K562 (cell line): ENCODE measurements around the gene HLA-DMB. TPM values are rescaled to one million over a fixed set of nuclear protein-coding genes. Genes with fewer than 3 reads are reported as not detected.

Source experiments
- ETV1 ChIP-seq: fragments of 450-650 bp; conservative IDR thresholded peaks from 2 replicates; pipeline ENCODE4 v1.6.1; 2016; ENCODE audit warnings: missing genetic modification characterization, control low read depth, low read depth, missing compliant biosample characterization
- GABPA ChIP-seq: fragments of 200-800 bp; sonication (Bioruptor generic); conservative IDR thresholded peaks from 2 replicates; pipeline ENCODE4 v1.6.1; 2016; ENCODE audit warnings: low read depth, missing genetic modification characterization, missing compliant biosample characterization
- HNRNPK ChIP-seq: fragments of 200-400 bp; formaldehyde crosslinking; IDR thresholded peaks from one replicate; pipeline ENCODE4 v1.6.1; 2018; ENCODE audit warnings: mild to moderate bottlenecking, low read depth, low read length; ENCODE audit not compliant: poor library complexity, severe bottlenecking
- HOXB6 ChIP-seq: fragments of 250-450 bp; sonication (Bioruptor Pico); IDR thresholded peaks from 2 replicates; pipeline ENCODE4 v1.5.1; 2022; ENCODE audit warnings: mild to moderate bottlenecking, borderline replicate concordance
- IFI16 ChIP-seq: fragments of 250-450 bp; sonication (Bioruptor Pico); IDR thresholded peaks from 2 replicates; pipeline ENCODE4 v2.1.2; 2022; ENCODE audit warnings: mild to moderate bottlenecking, inconsistent platforms
- JUNB ChIP-seq: fragments of 450-650 bp; formaldehyde crosslinking; conservative IDR thresholded peaks from 2 replicates; pipeline ENCODE4 v1.4.0; 2020; ENCODE audit warnings: mild to moderate bottlenecking
- MECOM ChIP-seq: fragments of 250-450 bp; sonication (Bioruptor Pico); IDR thresholded peaks from 2 replicates; pipeline ENCODE4 v1.8.0; 2022; ENCODE audit warnings: inconsistent platforms
- NFATC3 ChIP-seq: fragments of 450-650 bp; IDR thresholded peaks from 2 replicates; pipeline ENCODE4 v1.6.1; 2017; ENCODE audit warnings: mild to moderate bottlenecking
- NFIC ChIP-seq: fragments of 450-650 bp; IDR thresholded peaks from 2 replicates; pipeline ENCODE4 v1.6.1; 2017; ENCODE audit warnings: mild to moderate bottlenecking, inconsistent platforms
- POLR2A ChIP-seq: fragments of 450-650 bp; conservative IDR thresholded peaks from 2 replicates; pipeline ENCODE4 v1.6.1; 2016
- RBM25 ChIP-seq: fragments of 200-400 bp; formaldehyde crosslinking; IDR thresholded peaks from 2 replicates; pipeline ENCODE4 v1.6.1; 2018; ENCODE audit warnings: low read length, low read depth, moderate library complexity; ENCODE audit not compliant: severe bottlenecking
- SP1 ChIP-seq: sonication (generic); formaldehyde crosslinking; IDR thresholded peaks from 2 replicates; pipeline ENCODE4 v1.8.1; 2022; ENCODE audit warnings: mild to moderate bottlenecking, missing genetic modification reagents
- TEAD1 ChIP-seq, 2 experiments: fragments of 450-650 bp in 1 of 2; sonication (generic) in 1 of 2; formaldehyde crosslinking; IDR thresholded peaks; 2 replicates each; pipeline versions ENCODE4 v1.4.0 to v1.8.0; 2020 to 2022; ENCODE audit warnings: mild to moderate bottlenecking in 2 of 2, missing genetic modification reagents in 1 of 2
- ZBTB8A ChIP-seq: fragments of 450-650 bp; IDR thresholded peaks from 2 replicates; pipeline ENCODE4 v1.6.1; 2018; ENCODE audit warnings: mild to moderate bottlenecking, moderate library complexity; ENCODE audit not compliant: partially characterized antibody
- ZNF696 ChIP-seq: fragments of 250-450 bp; sonication (Bioruptor Pico); conservative IDR thresholded peaks from 2 replicates; pipeline ENCODE4 v1.4.0; 2020; ENCODE audit warnings: mild to moderate bottlenecking, moderate library complexity
- polyA plus RNA-seq, 8 experiments: library from polyadenylated mRNA; depleted of rRNA in 4 of 8; stranded (reverse) in 5 of 8; unstranded in 3 of 8; fragments of >200 nt; fragmentation: Nextera tagmentation in 2 of 8; fragmentation: Illumina TruSeq in 1 of 8; extraction: Ambion mirVana in 2 of 8; extraction: Trizol in 1 of 8; gene quantifications; 2 replicates each; pipeline versions ENCODE4 v1.2.1 to v1.2.3, GENCODE V29; 2011 to 2014; ENCODE audit warnings: inconsistent platforms in 1 of 8, missing spikeins in 1 of 8
- total RNA-seq, 7 experiments: library from RNA; depleted of rRNA in 6 of 7; stranded (reverse); fragments of >200 nt in 6 of 7; fragmentation: Illumina TruSeq in 2 of 7; extraction: Trizol in 2 of 7; gene quantifications; 2 replicates each; pipeline versions ENCODE4 v1.2.1 to v1.2.3, GENCODE V29; 2011 to 2021; ENCODE audit warnings: low replicate concordance in 1 of 7
- TF ChIP-seq, protein P1 (sequence below): sonication (generic); IDR thresholded peaks from 2 replicates; pipeline ENCODE4 v1.6.1; 2016
- TF ChIP-seq, protein P2 (sequence below): sonication (generic); formaldehyde crosslinking; IDR thresholded peaks from 2 replicates; pipeline ENCODE4 v1.8.0; 2022; ENCODE audit warnings: missing genetic modification reagents, mild to moderate bottlenecking, moderate library complexity, borderline replicate concordance
- TF ChIP-seq, protein P3 (sequence below): fragments of 450-650 bp; formaldehyde crosslinking; IDR thresholded peaks from 2 replicates; pipeline ENCODE4 v1.4.0; 2020; ENCODE audit warnings: mild to moderate bottlenecking, moderate library complexity
- TF ChIP-seq, protein P4 (sequence below): sonication (generic); formaldehyde crosslinking; IDR thresholded peaks from 2 replicates; pipeline ENCODE4 v1.8.1; 2023; ENCODE audit warnings: missing genetic modification reagents, mild to moderate bottlenecking, borderline replicate concordance

HLA-DMB gene
- total and polyA plus RNA-seq, 9 of the 15 experiments (the other 6 are each of a cell fraction or from before 2014, with no cell fraction given): 0.38 TPM; not detected in 8

DNA sequence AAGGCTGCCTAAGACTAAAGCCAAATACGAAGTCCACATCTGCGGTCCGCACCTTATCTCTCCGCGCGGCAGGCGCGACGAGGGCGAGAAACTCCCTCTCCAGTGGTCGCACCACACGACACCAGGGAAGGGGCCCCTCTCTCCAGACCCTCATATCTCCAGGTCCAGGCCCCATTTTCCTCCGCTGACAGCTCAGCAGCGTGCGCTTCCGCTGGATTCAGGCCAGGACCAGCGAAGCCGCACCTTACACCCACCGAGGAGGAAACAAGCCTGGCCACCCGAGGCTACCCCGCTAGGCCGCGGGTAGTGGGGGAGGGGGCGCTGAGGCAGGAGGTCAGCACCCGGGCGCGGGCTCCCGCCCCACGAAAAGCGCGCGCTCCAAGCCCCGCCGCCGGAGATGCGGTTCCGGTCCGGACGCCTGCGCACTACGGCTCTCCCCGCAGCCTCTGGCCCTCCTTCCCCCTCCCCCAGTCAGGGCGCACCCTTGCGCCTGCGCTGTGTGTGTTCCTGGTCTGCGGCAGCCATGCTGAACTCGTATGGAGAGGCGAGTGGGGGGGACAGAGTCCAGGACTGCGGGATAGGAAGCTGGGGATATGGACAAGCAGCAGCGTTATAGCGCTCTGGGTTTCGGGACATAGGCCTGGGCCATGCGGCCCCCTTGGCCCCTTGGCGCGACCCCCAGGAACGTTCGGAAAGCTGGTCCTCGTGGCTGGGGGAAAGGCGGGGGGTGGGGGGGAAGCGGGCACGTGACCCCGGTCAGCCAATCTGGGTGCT lies 27.5 kb upstream of the HLA-DMB start, which contains the start of gene BRD2 (continued):
- TF ChIP-seq, protein P1, sequence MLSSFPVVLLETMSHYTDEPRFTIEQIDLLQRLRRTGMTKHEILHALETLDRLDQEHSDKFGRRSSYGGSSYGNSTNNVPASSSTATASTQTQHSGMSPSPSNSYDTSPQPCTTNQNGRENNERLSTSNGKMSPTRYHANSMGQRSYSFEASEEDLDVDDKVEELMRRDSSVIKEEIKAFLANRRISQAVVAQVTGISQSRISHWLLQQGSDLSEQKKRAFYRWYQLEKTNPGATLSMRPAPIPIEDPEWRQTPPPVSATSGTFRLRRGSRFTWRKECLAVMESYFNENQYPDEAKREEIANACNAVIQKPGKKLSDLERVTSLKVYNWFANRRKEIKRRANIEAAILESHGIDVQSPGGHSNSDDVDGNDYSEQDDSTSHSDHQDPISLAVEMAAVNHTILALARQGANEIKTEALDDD: no peak
- TF ChIP-seq HNRNPK: no peak
- no peak for TF ChIP-seq HOXB6 (CRISPR knock-in tag)
- TF ChIP-seq ZNF696 (CRISPR knock-in tag): no peak
- TF ChIP-seq POLR2A: peak; percentile 82
- 0 out of 2 replicates have a peak, but pooled peaks have one; percentile 37 for TF ChIP-seq MECOM (CRISPR knock-in tag)
- TF ChIP-seq RBM25: no peak
- no peak for TF ChIP-seq JUNB (CRISPR knock-in tag)
- no peak for TF ChIP-seq NFATC3
- no peak for TF ChIP-seq ZBTB8A
- TF ChIP-seq GABPA (tag): no peak
- TF ChIP-seq TEAD1 (CRISPR knock-in tag; IDR thresholded peaks at IDR 0.05): peak in 1 of 2 experiments; percentile 77; a peak in 1 of 4 replicates
- TF ChIP-seq SP1 (CRISPR knock-in tag): peak; percentile 81
- no peak for TF ChIP-seq IFI16
- TF ChIP-seq, protein P2, sequence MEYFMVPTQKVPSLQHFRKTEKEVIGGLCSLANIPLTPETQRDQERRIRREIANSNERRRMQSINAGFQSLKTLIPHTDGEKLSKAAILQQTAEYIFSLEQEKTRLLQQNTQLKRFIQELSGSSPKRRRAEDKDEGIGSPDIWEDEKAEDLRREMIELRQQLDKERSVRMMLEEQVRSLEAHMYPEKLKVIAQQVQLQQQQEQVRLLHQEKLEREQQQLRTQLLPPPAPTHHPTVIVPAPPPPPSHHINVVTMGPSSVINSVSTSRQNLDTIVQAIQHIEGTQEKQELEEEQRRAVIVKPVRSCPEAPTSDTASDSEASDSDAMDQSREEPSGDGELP (CRISPR knock-in tag): peak; percentile 86
- TF ChIP-seq, protein P3, sequence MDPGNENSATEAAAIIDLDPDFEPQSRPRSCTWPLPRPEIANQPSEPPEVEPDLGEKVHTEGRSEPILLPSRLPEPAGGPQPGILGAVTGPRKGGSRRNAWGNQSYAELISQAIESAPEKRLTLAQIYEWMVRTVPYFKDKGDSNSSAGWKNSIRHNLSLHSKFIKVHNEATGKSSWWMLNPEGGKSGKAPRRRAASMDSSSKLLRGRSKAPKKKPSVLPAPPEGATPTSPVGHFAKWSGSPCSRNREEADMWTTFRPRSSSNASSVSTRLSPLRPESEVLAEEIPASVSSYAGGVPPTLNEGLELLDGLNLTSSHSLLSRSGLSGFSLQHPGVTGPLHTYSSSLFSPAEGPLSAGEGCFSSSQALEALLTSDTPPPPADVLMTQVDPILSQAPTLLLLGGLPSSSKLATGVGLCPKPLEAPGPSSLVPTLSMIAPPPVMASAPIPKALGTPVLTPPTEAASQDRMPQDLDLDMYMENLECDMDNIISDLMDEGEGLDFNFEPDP (CRISPR knock-in tag): no peak
- TF ChIP-seq ETV1: peak; percentile 84
- peak; percentile 96 for TF ChIP-seq NFIC
- TF ChIP-seq, protein P4, sequence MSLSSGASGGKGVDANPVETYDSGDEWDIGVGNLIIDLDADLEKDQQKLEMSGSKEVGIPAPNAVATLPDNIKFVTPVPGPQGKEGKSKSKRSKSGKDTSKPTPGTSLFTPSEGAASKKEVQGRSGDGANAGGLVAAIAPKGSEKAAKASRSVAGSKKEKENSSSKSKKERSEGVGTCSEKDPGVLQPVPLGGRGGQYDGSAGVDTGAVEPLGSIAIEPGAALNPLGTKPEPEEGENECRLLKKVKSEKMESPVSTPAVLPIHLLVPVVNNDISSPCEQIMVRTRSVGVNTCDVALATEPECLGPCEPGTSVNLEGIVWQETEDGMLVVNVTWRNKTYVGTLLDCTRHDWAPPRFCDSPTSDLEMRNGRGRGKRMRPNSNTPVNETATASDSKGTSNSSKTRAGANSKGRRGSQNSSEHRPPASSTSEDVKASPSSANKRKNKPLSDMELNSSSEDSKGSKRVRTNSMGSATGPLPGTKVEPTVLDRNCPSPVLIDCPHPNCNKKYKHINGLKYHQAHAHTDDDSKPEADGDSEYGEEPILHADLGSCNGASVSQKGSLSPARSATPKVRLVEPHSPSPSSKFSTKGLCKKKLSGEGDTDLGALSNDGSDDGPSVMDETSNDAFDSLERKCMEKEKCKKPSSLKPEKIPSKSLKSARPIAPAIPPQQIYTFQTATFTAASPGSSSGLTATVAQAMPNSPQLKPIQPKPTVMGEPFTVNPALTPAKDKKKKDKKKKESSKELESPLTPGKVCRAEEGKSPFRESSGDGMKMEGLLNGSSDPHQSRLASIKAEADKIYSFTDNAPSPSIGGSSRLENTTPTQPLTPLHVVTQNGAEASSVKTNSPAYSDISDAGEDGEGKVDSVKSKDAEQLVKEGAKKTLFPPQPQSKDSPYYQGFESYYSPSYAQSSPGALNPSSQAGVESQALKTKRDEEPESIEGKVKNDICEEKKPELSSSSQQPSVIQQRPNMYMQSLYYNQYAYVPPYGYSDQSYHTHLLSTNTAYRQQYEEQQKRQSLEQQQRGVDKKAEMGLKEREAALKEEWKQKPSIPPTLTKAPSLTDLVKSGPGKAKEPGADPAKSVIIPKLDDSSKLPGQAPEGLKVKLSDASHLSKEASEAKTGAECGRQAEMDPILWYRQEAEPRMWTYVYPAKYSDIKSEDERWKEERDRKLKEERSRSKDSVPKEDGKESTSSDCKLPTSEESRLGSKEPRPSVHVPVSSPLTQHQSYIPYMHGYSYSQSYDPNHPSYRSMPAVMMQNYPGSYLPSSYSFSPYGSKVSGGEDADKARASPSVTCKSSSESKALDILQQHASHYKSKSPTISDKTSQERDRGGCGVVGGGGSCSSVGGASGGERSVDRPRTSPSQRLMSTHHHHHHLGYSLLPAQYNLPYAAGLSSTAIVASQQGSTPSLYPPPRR (CRISPR knock-in tag): no peak
